Panc1 (cell line): ENCODE results near the gene FOXP4.

Experiments
- POLR2AphosphoS5 ChIP-seq: IDR thresholded peaks from 2 replicates; pipeline ENCODE4 v1.6.1; 2012; ENCODE audit warnings: mild to moderate bottlenecking, low read depth, low read length, moderate library complexity
- SIN3A ChIP-seq: IDR thresholded peaks from 2 replicates; pipeline ENCODE4 v1.6.1; 2012; ENCODE audit warnings: low read depth, mild to moderate bottlenecking, low read length, moderate library complexity, borderline replicate concordance; ENCODE audit not compliant: insufficient read depth
- TF ChIP-seq, protein P1 (sequence below): fragments of 450-650 bp; IDR thresholded peaks from 2 replicates; pipeline ENCODE4 v1.5.1; 2017; ENCODE audit warnings: mild to moderate bottlenecking

DNA sequence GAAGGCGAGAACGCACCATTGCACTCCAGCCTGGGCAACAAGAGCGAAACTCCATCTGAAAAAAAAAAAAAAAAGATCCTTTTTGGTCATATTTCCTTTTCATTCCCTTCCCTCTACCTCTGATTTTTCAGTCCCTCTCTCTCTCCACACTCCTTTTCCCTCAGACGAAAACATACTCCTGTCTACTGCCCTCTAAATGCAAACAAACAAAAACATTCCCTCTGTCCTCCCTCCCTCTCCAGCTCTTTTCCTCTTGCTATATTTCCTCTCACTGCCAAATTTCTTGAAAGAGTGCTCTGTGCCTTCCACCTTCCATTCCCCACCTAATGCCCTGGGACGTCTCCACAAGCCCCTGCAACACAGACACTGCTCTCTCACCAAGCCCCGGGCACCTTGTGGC is 77.1 kb downstream of the FOXP4 start:
- TF ChIP-seq, protein P1, sequence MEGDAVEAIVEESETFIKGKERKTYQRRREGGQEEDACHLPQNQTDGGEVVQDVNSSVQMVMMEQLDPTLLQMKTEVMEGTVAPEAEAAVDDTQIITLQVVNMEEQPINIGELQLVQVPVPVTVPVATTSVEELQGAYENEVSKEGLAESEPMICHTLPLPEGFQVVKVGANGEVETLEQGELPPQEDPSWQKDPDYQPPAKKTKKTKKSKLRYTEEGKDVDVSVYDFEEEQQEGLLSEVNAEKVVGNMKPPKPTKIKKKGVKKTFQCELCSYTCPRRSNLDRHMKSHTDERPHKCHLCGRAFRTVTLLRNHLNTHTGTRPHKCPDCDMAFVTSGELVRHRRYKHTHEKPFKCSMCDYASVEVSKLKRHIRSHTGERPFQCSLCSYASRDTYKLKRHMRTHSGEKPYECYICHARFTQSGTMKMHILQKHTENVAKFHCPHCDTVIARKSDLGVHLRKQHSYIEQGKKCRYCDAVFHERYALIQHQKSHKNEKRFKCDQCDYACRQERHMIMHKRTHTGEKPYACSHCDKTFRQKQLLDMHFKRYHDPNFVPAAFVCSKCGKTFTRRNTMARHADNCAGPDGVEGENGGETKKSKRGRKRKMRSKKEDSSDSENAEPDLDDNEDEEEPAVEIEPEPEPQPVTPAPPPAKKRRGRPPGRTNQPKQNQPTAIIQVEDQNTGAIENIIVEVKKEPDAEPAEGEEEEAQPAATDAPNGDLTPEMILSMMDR = no peak
- TF ChIP-seq POLR2AphosphoS5 (no peak), SIN3A (no peak)
